HAP-1 (cell line): ENCODE measurements around the gene NOL12.

Experiments used
- DNase-seq, 2 experiments: peaks; one replicate each; pipeline ENCODE4 v3.0.0-alpha.2; 2016 to 2020; ENCODE audit warnings: low spot score in 2 of 2
- H3K27me3 ChIP-seq: fragments of 250-450 bp; sonication (Bioruptor Pico); 2 replicates; pipeline ENCODE4 v1.5.1; 2020; ENCODE audit warnings: low read depth, mild to moderate bottlenecking, moderate library complexity
- H3K36me3 ChIP-seq: fragments of 250-450 bp; sonication (Bioruptor Pico); replicated peaks from 2 replicates; pipeline ENCODE4 v1.5.1; 2020; ENCODE audit warnings: mild to moderate bottlenecking
- H3K4me1 ChIP-seq: fragments of 250-450 bp; sonication (Bioruptor Pico); 2 replicates; pipeline ENCODE4 v1.5.1; 2020; ENCODE audit warnings: mild to moderate bottlenecking
- H3K4me3 ChIP-seq: fragments of 250-450 bp; sonication (Bioruptor Pico); 2 replicates; pipeline ENCODE4 v1.5.1; 2020; ENCODE audit warnings: mild to moderate bottlenecking, moderate library complexity
- H3K9me3 ChIP-seq: fragments of 250-450 bp; sonication (Bioruptor Pico); 2 replicates; pipeline ENCODE4 v1.5.1; 2020; ENCODE audit warnings: mild to moderate bottlenecking, moderate library complexity
- in situ Hi-C: fragments of 300-500 bp; cut with MboI; formaldehyde crosslinking; loops from 3 replicates; pipeline ENCODE4 v1.14.3; 2020; ENCODE audit warnings: low sequenced_read_pairs, inconsistent platforms, mixed read lengths

NOL12 gene

GRCh38 chr22:37726241-37726887, 40.2 kb downstream of the NOL12 start:
- in situ Hi-C loops, result no loop called here
- Histone ChIP-seq H3K9me3 (no peaks in the 10 kb centered on the region; the same call in 1 of the 2 replicates), H3K4me3 (no peak overlapping the region), H3K36me3 (no peaks in the 10 kb centered on the region), H3K4me1 (no peaks in the 10 kb centered on the region), H3K27me3 (no peaks in the 10 kb centered on the region)
- no peak for DNase-seq

- H3K4me1 ChIP-seq, result no peaks in the 10 kb centered on the region
- no peak for DNase-seq
- no peaks in the 10 kb centered on the region for H3K27me3 ChIP-seq
- in situ Hi-C loops, result no loop called here
- no peaks in the 10 kb centered on the region for H3K36me3 ChIP-seq
- no peaks in the 10 kb centered on the region; the same call in 1 of the 2 replicates for H3K9me3 ChIP-seq
- H3K4me3 ChIP-seq, result no peak overlapping the region
Measured at GRCh38 chr22:37728620-37729019, 42.5 kb downstream of the NOL12 start.

GRCh38 chr22:37731804-37732471, 45.8 kb downstream of the NOL12 start:
- in situ Hi-C loops, result no loop called here
- Histone ChIP-seq H3K36me3 (no peaks in the 10 kb centered on the region), H3K4me3 (no peak overlapping the region), H3K27me3 (no peaks in the 10 kb centered on the region), H3K9me3 (no peaks in the 10 kb centered on the region; the same call in 1 of the 2 replicates), H3K4me1 (no peaks in the 10 kb centered on the region)
- DNase-seq, result no peak

- no peaks in the 10 kb centered on the region for H3K27me3 ChIP-seq
- no peaks in the 10 kb centered on the region; the same call in 1 of the 2 replicates for H3K9me3 ChIP-seq
- in situ Hi-C loops, result no loop called here
- no peaks in the 10 kb centered on the region for H3K36me3 ChIP-seq
- no peaks in the 10 kb centered on the region for H3K4me1 ChIP-seq
- DNase-seq, result no peak
- no peak overlapping the region for H3K4me3 ChIP-seq
Measured at GRCh38 chr22:37732699-37733607, 46.8 kb downstream of the NOL12 start.

GRCh38 chr22:37733625-37734401, 47.7 kb downstream of the NOL12 start:
- Histone ChIP-seq H3K4me3 (no peak overlapping the region), H3K36me3 (no peaks in the 10 kb centered on the region), H3K27me3 (no peaks in the 10 kb centered on the region), H3K9me3 (no peaks in the 10 kb centered on the region; the same call in 1 of the 2 replicates), H3K4me1 (no peaks in the 10 kb centered on the region)
- no peak for DNase-seq
- in situ Hi-C loops, result no loop called here

GRCh38 chr22:37734402-37734700, 48.2 kb downstream of the NOL12 start:
- in situ Hi-C loops, result no loop called here
- Histone ChIP-seq H3K4me1 (no peaks in the 10 kb centered on the region), H3K36me3 (no peaks in the 10 kb centered on the region), H3K27me3 (no peaks in the 10 kb centered on the region), H3K4me3 (no peak overlapping the region), H3K9me3 (no peaks in the 10 kb centered on the region; the same call in 1 of the 2 replicates)
- DNase-seq, result no peak

- no peak overlapping the region for H3K4me3 ChIP-seq
- DNase-seq, result peak in 1 of 2 experiments; percentile 42
- H3K36me3 ChIP-seq, result no peaks in the 10 kb centered on the region
- H3K4me1 ChIP-seq, result no peaks in the 10 kb centered on the region
- in situ Hi-C loops, result no loop called here
- H3K27me3 ChIP-seq, result no peaks in the 10 kb centered on the region
- no peaks in the 10 kb centered on the region for H3K9me3 ChIP-seq
Measured at GRCh38 chr22:37734964-37735451, 48.9 kb downstream of the NOL12 start.

- Histone ChIP-seq H3K36me3 (no peaks in the 10 kb centered on the region), H3K9me3 (no peaks in the 10 kb centered on the region), H3K27me3 (no peaks in the 10 kb centered on the region), H3K4me1 (no peaks in the 10 kb centered on the region), H3K4me3 (no peak overlapping the region)
- no peak for DNase-seq
- in situ Hi-C loops, result no loop called here
Measured at GRCh38 chr22:37739035-37739434, 52.9 kb downstream of the NOL12 start.

- in situ Hi-C loops, result no loop called here
- 0 out of 2 replicates have a peak, but pooled peaks cover 3% of the 10 kb centered on the region for H3K36me3 ChIP-seq
- H3K9me3 ChIP-seq, result no peaks in the 10 kb centered on the region
- no peak overlapping the region for H3K4me3 ChIP-seq
- no peaks in the 10 kb centered on the region for H3K27me3 ChIP-seq
- no peaks in the 10 kb centered on the region for H3K4me1 ChIP-seq
- no peak for DNase-seq
Measured at GRCh38 chr22:37739611-37740049, 53.5 kb downstream of the NOL12 start.

- no peaks in the 10 kb centered on the region for H3K9me3 ChIP-seq
- in situ Hi-C loops, result no loop called here
- DNase-seq, result no peak
- 0 out of 2 replicates have a peak, but pooled peaks cover 3% of the 10 kb centered on the region for H3K36me3 ChIP-seq
- H3K4me1 ChIP-seq, result peaks cover 5% of the 10 kb centered on the region
- no peaks in the 10 kb centered on the region for H3K27me3 ChIP-seq
- H3K4me3 ChIP-seq, result no peak overlapping the region
Measured at GRCh38 chr22:37740455-37741311, 54.5 kb downstream of the NOL12 start.

GRCh38 chr22:37741312-37741795, 55.2 kb downstream of the NOL12 start:
- H3K9me3 ChIP-seq, result no peaks in the 10 kb centered on the region
- in situ Hi-C loops, result no loop called here
- H3K27me3 ChIP-seq, result no peaks in the 10 kb centered on the region
- H3K4me1 ChIP-seq, result peaks cover 5% of the 10 kb centered on the region
- no peak for DNase-seq
- H3K36me3 ChIP-seq, result 0 out of 2 replicates have a peak, but pooled peaks cover 3% of the 10 kb centered on the region
- no peak overlapping the region for H3K4me3 ChIP-seq

GRCh38 chr22:37742376-37743171, 56.4 kb downstream of the NOL12 start:
- H3K4me3 ChIP-seq, result no peak overlapping the region
- peaks cover 5% of the 10 kb centered on the region for H3K4me1 ChIP-seq
- no peaks in the 10 kb centered on the region for H3K27me3 ChIP-seq
- 0 out of 2 replicates have a peak, but pooled peaks cover 3% of the 10 kb centered on the region for H3K36me3 ChIP-seq
- in situ Hi-C loops, result no loop called here
- no peaks in the 10 kb centered on the region for H3K9me3 ChIP-seq
- no peak for DNase-seq
